ENCODE data around the gene MIEN1. TPM values are rescaled to one million over a fixed set of nuclear protein-coding genes. Genes with fewer than 3 reads are reported as not detected.

The MIEN1 gene
- total and polyA plus RNA-seq, 2 of the 13 experiments (the other 11 are each of a cell fraction or from before 2014, with no cell fraction given), result 40.6 to 56.6 TPM

- TF ChIP-seq ZBTB33 (CRISPR knock-in tag; IDR thresholded peaks at IDR 0.05), result peak; percentile 48; the same call in 1 of the 2 replicates
- no peak for TF ChIP-seq ZMYM2 (CRISPR knock-in tag; IDR thresholded peaks at IDR 0.05)
- no peak; the same call in 1 of the 2 replicates for TF ChIP-seq ZNF572 (CRISPR knock-in tag; IDR thresholded peaks at IDR 0.05)
- peak; percentile 35; the same call in 1 of the 2 replicates for TF ChIP-seq DDIT3 (CRISPR knock-in tag; IDR thresholded peaks at IDR 0.05)
- no peak for TF ChIP-seq ZNF382 (CRISPR knock-in tag; IDR thresholded peaks at IDR 0.05; ENCODE audit: borderline replicate concordance)
- peak; percentile 92; the same call in 1 of the 2 replicates for TF ChIP-seq KDM5B (CRISPR knock-in tag; IDR thresholded peaks at IDR 0.05; ENCODE audit: borderline replicate concordance)
- TF ChIP-seq FOXP1 (IDR thresholded peaks at IDR 0.05), result no peak
- 0 out of 2 replicates have a peak, but pooled peaks have one; percentile 22 for TF ChIP-seq FOXP1 (CRISPR knock-in tag; IDR thresholded peaks at IDR 0.05)
- peak; percentile 87; the same call in 1 of the 2 replicates for TF ChIP-seq ZNF224 (CRISPR knock-in tag; IDR thresholded peaks at IDR 0.05)
- TF ChIP-seq MYNN (CRISPR knock-in tag; IDR thresholded peaks at IDR 0.05; ENCODE audit: low read depth), result peak; percentile 76; the same call in 1 of the 2 replicates
- no peak for TF ChIP-seq HES4 (CRISPR knock-in tag; IDR thresholded peaks at IDR 0.05; ENCODE audit: borderline replicate concordance)
- TF ChIP-seq MLLT10 (CRISPR knock-in tag; IDR thresholded peaks at IDR 0.05), result no peak
- TF ChIP-seq HNRNPLL (IDR thresholded peaks at IDR 0.05; ENCODE audit: low read depth, low read length, poor library complexity, severe bottlenecking), result peak; percentile 69
- TF ChIP-seq ARNT (IDR thresholded peaks at IDR 0.05), result no peak
- no peak for TF ChIP-seq MTF1 (CRISPR knock-in tag; IDR thresholded peaks at IDR 0.05)
- TF ChIP-seq ZNF768 (CRISPR knock-in tag; IDR thresholded peaks at IDR 0.05), result peak; percentile 83
- TF ChIP-seq PRDM10 (CRISPR knock-in tag; IDR thresholded peaks at IDR 0.05; ENCODE audit: low read depth), result peak; percentile 61; the same call in 1 of the 2 replicates
- TF ChIP-seq PBX2 (CRISPR knock-in tag; IDR thresholded peaks at IDR 0.05), result no peak
- TF ChIP-seq ZNF280D (CRISPR knock-in tag; IDR thresholded peaks at IDR 0.05), result no peak
These were observed at the start of gene MIEN1 (continued) for GRCh38 chr17:39730095-39730921.

Measured in HepG2 (cell line).